Fibroblast of villous mesenchyme (primary cell): ENCODE data around the gene ATG10. TPM values are rescaled to one million over a fixed set of nuclear protein-coding genes. Genes with fewer than 3 reads are reported as not detected.

Experiments
- DNase-seq: peaks from one replicate; pipeline ENCODE4 v3.0.0-alpha.2; 2010; ENCODE audit warnings: low read depth
- H3K4me3 ChIP-seq: 2 replicates; pipeline ENCODE4 v1.5.1; 2011; ENCODE audit warnings: low read depth, mild to moderate bottlenecking, low read length
- CTCF ChIP-seq: IDR thresholded peaks from 2 replicates; pipeline ENCODE4 v1.5.1; 2012; ENCODE audit warnings: low read depth, mild to moderate bottlenecking, low read length; ENCODE audit not compliant: insufficient read depth
- total RNA-seq: library from RNA; depleted of rRNA; stranded (reverse); fragments of >200 nt; gene quantifications from 2 replicates; pipeline ENCODE4 v1.2.3, GENCODE V29; 2012

ATG10 gene
- total RNA-seq, 1 donor = 9.1 TPM

GRCh38 chr5:82077496-82077895, 105.7 kb downstream of the ATG10 start:
- no peak overlapping the region for H3K4me3 ChIP-seq
- no peak for DNase-seq
- TF ChIP-seq CTCF = no peak

- no peak for TF ChIP-seq CTCF
- DNase-seq = no peak
Measured at GRCh38 chr5:82091617-82092016, 119.8 kb downstream of the ATG10 start.

GRCh38 chr5:82095536-82095935, 123.7 kb downstream of the ATG10 start:
- TF ChIP-seq CTCF = no peak
- DNase-seq = no peak
- H3K4me3 ChIP-seq = no peak overlapping the region

More at GRCh38 chr5:82091617-82092016, 119.8 kb downstream of the ATG10 start:
- no peak overlapping the region for H3K4me3 ChIP-seq

- DNase-seq = no peak
- no peak for TF ChIP-seq CTCF
- H3K4me3 ChIP-seq = no peak overlapping the region
Measured at GRCh38 chr5:82096249-82096648, 124.4 kb downstream of the ATG10 start.

- no peak overlapping the region for H3K4me3 ChIP-seq
- no peak for TF ChIP-seq CTCF
- DNase-seq = no peak
Measured at GRCh38 chr5:82100303-82101077, 128.7 kb downstream of the ATG10 start.

GRCh38 chr5:82104872-82105271, 133.0 kb downstream of the ATG10 start:
- no peak for DNase-seq
- no peak for TF ChIP-seq CTCF
- H3K4me3 ChIP-seq = no peak overlapping the region

- H3K4me3 ChIP-seq = no peak overlapping the region
- no peak for DNase-seq
- no peak for TF ChIP-seq CTCF
Measured at GRCh38 chr5:82105457-82105856, 133.6 kb downstream of the ATG10 start.
